ENCODE results near the gene APH1A. TPM values are rescaled to one million over a fixed set of nuclear protein-coding genes. Genes with fewer than 3 reads are reported as not detected.

The APH1A gene
- total RNA-seq, 1 experiment from 2014 or later, result 115 TPM

DNA sequence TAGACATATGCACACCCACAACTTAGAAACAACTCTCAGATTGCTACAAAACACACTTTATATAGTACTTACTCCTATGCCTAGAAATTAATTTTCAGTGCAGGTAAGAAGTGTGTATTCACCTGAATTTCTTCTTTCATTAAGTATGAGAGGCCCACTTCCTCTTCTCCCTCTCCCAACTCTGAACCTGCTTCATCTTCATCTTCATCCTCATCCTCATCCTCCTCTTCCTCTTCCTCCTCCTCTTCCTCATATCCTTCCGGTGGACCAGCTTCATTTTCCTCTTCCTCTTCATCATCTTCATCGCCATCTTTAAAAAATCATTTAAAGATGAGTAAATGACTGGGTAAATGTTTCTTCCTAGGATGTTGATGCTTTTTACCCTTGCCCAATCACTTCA, 42.3 kb downstream of the APH1A start:
- H3K4me1 ChIP-seq (ENCODE audit: insufficient read depth, low read length), result no peaks in the 10 kb centered on the region
- Mint-ChIP-seq H3K9me3 (no peaks in the 10 kb centered on the region), H3K27ac (no peak overlapping the region), H3K27me3 (ENCODE audit: low read depth) (no peaks in the 10 kb centered on the region), H3K4me3 (no peak overlapping the region), H3K4me1 (no peaks in the 10 kb centered on the region), H3K36me3 (ENCODE audit: insufficient read depth in 1 of 3, low read depth in 3 of 3) (peaks cover 46 to 75% (median 73%) of the 10 kb centered on the region in 3 experiments; a peak in 6 of 7 replicates)
- no peak overlapping the region for H4K5ac ChIP-seq (ENCODE audit: insufficient read length, low read depth, low read length)
- H2BK12ac ChIP-seq (ENCODE audit: insufficient read length, low read depth, low read length), result no peak overlapping the region
- no peaks in the 10 kb centered on the region for H3K9me3 ChIP-seq (ENCODE audit: control insufficient read depth, low read depth, low read length)
- H3T11ph ChIP-seq (ENCODE audit: low read length), result no peak overlapping the region
- WGBS (ENCODE audit: extremely low coverage, insufficient read length, low lambda C conversion rate), result 100% methylated on average over 2 of the region's 2 CpGs
- H3K4me2 ChIP-seq (ENCODE audit: insufficient read depth, insufficient read length, low read length), result no peak overlapping the region
- no peak overlapping the region for H3K56ac ChIP-seq (ENCODE audit: insufficient read length, low read depth, low read length)
- no peak overlapping the region for H2BK15ac ChIP-seq (ENCODE audit: low read depth, low read length)
- no peak overlapping the region for H2BK20ac ChIP-seq (ENCODE audit: low read depth, low read length, poor library complexity, severe bottlenecking)
- no peaks in the 10 kb centered on the region for H4K20me1 ChIP-seq (ENCODE audit: control insufficient read depth, insufficient read depth, insufficient read length)
- no peak overlapping the region for H3K18ac ChIP-seq (ENCODE audit: insufficient read length, low read depth, low read length)
- no peak overlapping the region for H2AK5ac ChIP-seq (ENCODE audit: insufficient read length, low read length)
- no peak overlapping the region for H3K23ac ChIP-seq (ENCODE audit: insufficient read length, low read depth, low read length)
- H3K4ac ChIP-seq (ENCODE audit: low read depth, low read length), result no peak overlapping the region
- H2BK120ac ChIP-seq (ENCODE audit: low read depth, low read length, poor library complexity, severe bottlenecking), result no peak overlapping the region
- TF ChIP-seq, protein P1, sequence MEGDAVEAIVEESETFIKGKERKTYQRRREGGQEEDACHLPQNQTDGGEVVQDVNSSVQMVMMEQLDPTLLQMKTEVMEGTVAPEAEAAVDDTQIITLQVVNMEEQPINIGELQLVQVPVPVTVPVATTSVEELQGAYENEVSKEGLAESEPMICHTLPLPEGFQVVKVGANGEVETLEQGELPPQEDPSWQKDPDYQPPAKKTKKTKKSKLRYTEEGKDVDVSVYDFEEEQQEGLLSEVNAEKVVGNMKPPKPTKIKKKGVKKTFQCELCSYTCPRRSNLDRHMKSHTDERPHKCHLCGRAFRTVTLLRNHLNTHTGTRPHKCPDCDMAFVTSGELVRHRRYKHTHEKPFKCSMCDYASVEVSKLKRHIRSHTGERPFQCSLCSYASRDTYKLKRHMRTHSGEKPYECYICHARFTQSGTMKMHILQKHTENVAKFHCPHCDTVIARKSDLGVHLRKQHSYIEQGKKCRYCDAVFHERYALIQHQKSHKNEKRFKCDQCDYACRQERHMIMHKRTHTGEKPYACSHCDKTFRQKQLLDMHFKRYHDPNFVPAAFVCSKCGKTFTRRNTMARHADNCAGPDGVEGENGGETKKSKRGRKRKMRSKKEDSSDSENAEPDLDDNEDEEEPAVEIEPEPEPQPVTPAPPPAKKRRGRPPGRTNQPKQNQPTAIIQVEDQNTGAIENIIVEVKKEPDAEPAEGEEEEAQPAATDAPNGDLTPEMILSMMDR (conservative IDR thresholded peaks at IDR 0.05), result no peak
- no peaks in the 10 kb centered on the region for H3K79me1 ChIP-seq (ENCODE audit: insufficient read depth, low read depth, low read length, poor library complexity, severe bottlenecking)
- H3K27me3 ChIP-seq (ENCODE audit: insufficient read depth, low read length), result no peaks in the 10 kb centered on the region
- no peak overlapping the region for H3K9ac ChIP-seq (ENCODE audit: extremely low read depth, insufficient read length, low read length)
- no peak overlapping the region for H3K27ac ChIP-seq (ENCODE audit: insufficient read length, low read depth, low read length)
- H2BK5ac ChIP-seq (ENCODE audit: insufficient read length, low read length), result no peak overlapping the region
- no peak overlapping the region for H4K8ac ChIP-seq (replicated peaks; ENCODE audit: insufficient read length, low read depth, low read length)
- peaks cover 2% of the 10 kb centered on the region; the same call in 1 of the 2 replicates for H3K79me2 ChIP-seq (ENCODE audit: insufficient read depth, low read length)
- H4K91ac ChIP-seq (ENCODE audit: insufficient read length, low read depth, low read length), result no peak overlapping the region
- no peaks in the 10 kb centered on the region for H3K23me2 ChIP-seq (ENCODE audit: insufficient read length, low read depth, low read length, poor library complexity, severe bottlenecking)
- no peak overlapping the region for H2AFZ ChIP-seq (ENCODE audit: low read length)
- no peak overlapping the region for H3K14ac ChIP-seq (ENCODE audit: insufficient read depth, low read length)
- DNase-seq, result no peak

Data from H9 (cell line).